Mesenteric fat pad (tissue), 1 donor: ENCODE results near the gene B3GNT4. TPM values are rescaled to one million over a fixed set of nuclear protein-coding genes. Genes with fewer than 3 reads are reported as not detected.
"Not testable (repeated sequence)": the region's sequence is repeated elsewhere in the genome, so short reads cannot be mapped to it uniquely, and the experiment has no call there.

Source experiments
- DNase-seq: peaks from one replicate; pipeline ENCODE4 v3.0.0-alpha.2; 2020; ENCODE audit warnings: low spot score
- total RNA-seq: library from RNA; stranded (reverse); fragmentation: NEBNext Ultra II Directional; extraction: Animal tissue kit (Norgen Biotek cat#: 25700); gene quantifications from one replicate; pipeline ENCODE4 v1.2.1, GENCODE V29; 2021
- donor health status: DM: yes; HTN: yes; CAD: no.

Gene B3GNT4
- total RNA-seq, 1 donor from 2014 or later, result not detected

GRCh38 chr12:122215771-122216170 is 12.3 kb downstream of the B3GNT4 start:
- no peak for DNase-seq

- DNase-seq, result no peak
These were observed 12.9 kb downstream of the B3GNT4 start for GRCh38 chr12:122216445-122216844.

- DNase-seq, result peak; percentile 100
These were observed 22.3 kb downstream of the B3GNT4 start, which contains the start of gene DIABLO for GRCh38 chr12:122225683-122226365. TSS of gene DIABLO (minus strand) at chr12:122226052. CDS start at chr12:122226014, 38 bp downstream.

GRCh38 chr12:122226366-122227125 is 23.0 kb downstream of the B3GNT4 start:
- no peak for DNase-seq

- DNase-seq, result no peak
These were observed 23.8 kb downstream of the B3GNT4 start for GRCh38 chr12:122227341-122227740.

GRCh38 chr12:122228092-122228491 is 24.6 kb downstream of the B3GNT4 start:
- DNase-seq, result no peak

- no peak for DNase-seq
These were observed 27.3 kb downstream of the B3GNT4 start for GRCh38 chr12:122230798-122231197.

- DNase-seq, result no peak
These were observed 29.2 kb downstream of the B3GNT4 start for GRCh38 chr12:122232691-122233090.

GRCh38 chr12:122235741-122236140 is 32.2 kb downstream of the B3GNT4 start:
- no peak for DNase-seq

- DNase-seq, result no peak
These were observed 35.4 kb downstream of the B3GNT4 start for GRCh38 chr12:122238861-122239260.

GRCh38 chr12:122243965-122244364 is 40.5 kb downstream of the B3GNT4 start:
- no peak for DNase-seq

- DNase-seq, result no peak
These were observed 41.3 kb downstream of the B3GNT4 start for GRCh38 chr12:122244565-122245371.

- no peak for DNase-seq
These were observed 42.0 kb downstream of the B3GNT4 start for GRCh38 chr12:122245553-122245952.

GRCh38 chr12:122250047-122250446 is 46.5 kb downstream of the B3GNT4 start:
- no peak for DNase-seq

- DNase-seq, result no peak
These were observed 47.0 kb downstream of the B3GNT4 start for GRCh38 chr12:122250536-122250935.

GRCh38 chr12:122258462-122258861 is 55.0 kb downstream of the B3GNT4 start:
- not testable (repeated sequence) for DNase-seq

Other genes starting within 250 kb of the B3GNT4 start
- gene BCL7A, start 181.8 kb upstream of the B3GNT4 start, total RNA-seq, result 3.2 TPM
- 68.4 TPM for gene MLXIP, start 125.0 kb upstream of the B3GNT4 start, total RNA-seq
- not detected for gene IL31, start 29.5 kb upstream of the B3GNT4 start, total RNA-seq
- 1.1 TPM for gene LRRC43, start 20.6 kb upstream of the B3GNT4 start, total RNA-seq
- gene DIABLO, start 22.3 kb downstream of the B3GNT4 start, total RNA-seq, result 29.8 TPM
- 15.2 TPM for gene VPS33A, start 62.8 kb downstream of the B3GNT4 start, total RNA-seq
- gene CLIP1, start 219.0 kb downstream of the B3GNT4 start, total RNA-seq, result 99.9 TPM